CD4-positive, alpha-beta memory T cell (primary cell): ENCODE results near the gene HEATR1. TPM values are rescaled to one million over a fixed set of nuclear protein-coding genes. Genes with fewer than 3 reads are reported as not detected.

Experiments used
- CTCF ChIA-PET: fragments of 350-600 bp; sonication (Branson Sonifier 250); formaldehyde crosslinking; loops from one replicate; lab custom pipeline; 2021; ENCODE audit warnings: inconsistent platforms; ENCODE audit not compliant: partially characterized antibody; lab: Charles Lee
- POLR2A ChIA-PET: fragments of 350-600 bp; sonication (Branson Sonifier 250); formaldehyde crosslinking; loops from one replicate; lab custom pipeline; 2021; ENCODE audit not compliant: partially characterized antibody; lab: Charles Lee
- DNase-seq, 5 donors: peaks; one replicate each; pipeline versions ENCODE4 v3.0.0 to v3.0.0-alpha.2; 2020 to 2022; ENCODE audit warnings: mixed read lengths in 1 of 5
- H3K27ac ChIP-seq: one replicate; pipeline ENCODE4 v1.7.0; 2013; ENCODE audit warnings: low read depth, low read length
- H3K27me3 ChIP-seq: 2 replicates; pipeline ENCODE4 v1.7.0; 2013; ENCODE audit warnings: mild to moderate bottlenecking, low read length, moderate library complexity; ENCODE audit not compliant: insufficient read depth
- H3K36me3 ChIP-seq: 2 replicates; pipeline ENCODE4 v1.7.0; 2013; ENCODE audit warnings: mild to moderate bottlenecking, low read length, moderate library complexity; ENCODE audit not compliant: insufficient read depth
- H3K4me1 ChIP-seq: 2 replicates; pipeline ENCODE4 v1.7.0; 2013; ENCODE audit warnings: mild to moderate bottlenecking, low read length, moderate library complexity; ENCODE audit not compliant: insufficient read depth
- H3K4me3 ChIP-seq, 2 donors: one replicate each; pipeline ENCODE4 v1.7.0; 2013; ENCODE audit warnings: low read length in 2 of 2, mild to moderate bottlenecking in 1 of 2
- H3K9me3 ChIP-seq, 2 donors: one replicate each; pipeline ENCODE4 v1.7.0; 2013; ENCODE audit warnings: low read length in 2 of 2, control low read depth in 1 of 2; ENCODE audit not compliant: control insufficient read depth in 1 of 2
- H3K27ac Mint-ChIP-seq, 7 donors: one replicate each; pipeline ENCODE4 v1.8.0; 2020 to 2021; ENCODE audit warnings: mixed read lengths in 7 of 7, mild to moderate bottlenecking in 6 of 7, inconsistent platforms in 3 of 7, moderate library complexity in 3 of 7
- H3K27me3 Mint-ChIP-seq, 2 donors: one replicate each; pipeline ENCODE4 v1.8.0; 2020 to 2021; ENCODE audit warnings: mixed read lengths in 2 of 2
- H3K36me3 Mint-ChIP-seq, 2 donors: one replicate each; pipeline ENCODE4 v1.8.0; 2020 to 2021; ENCODE audit warnings: mixed read lengths in 2 of 2, inconsistent platforms in 1 of 2, mild to moderate bottlenecking in 1 of 2
- H3K4me1 Mint-ChIP-seq, 4 donors: one replicate each; pipeline ENCODE4 v1.8.0; 2020 to 2021; ENCODE audit warnings: mixed read lengths in 4 of 4, mild to moderate bottlenecking in 1 of 4
- H3K4me3 Mint-ChIP-seq, 8 donors: one replicate each; pipeline ENCODE4 v1.8.0; 2020 to 2021; ENCODE audit warnings: mixed read lengths in 8 of 8, mild to moderate bottlenecking in 7 of 8, moderate library complexity in 6 of 8, inconsistent platforms in 3 of 8
- H3K9me3 Mint-ChIP-seq, 8 donors: one replicate each; pipeline ENCODE4 v1.8.0; 2020 to 2021; ENCODE audit warnings: mixed read lengths in 8 of 8, mild to moderate bottlenecking in 5 of 8, inconsistent platforms in 3 of 8, moderate library complexity in 1 of 8
- intact Hi-C: fragments of 100-400 bp; cut with micrococcal nuclease; formaldehyde crosslinking; loops from one replicate; pipeline ENCODE4 v1.15.1; 2023
- polyA plus RNA-seq, 2 donors: library from polyadenylated mRNA; unstranded; fragments of 300-500 nt; fragmentation: Illumina TruSeq; gene quantifications; one replicate each; pipeline ENCODE4 v1.2.3, GENCODE V29; 2021
- total RNA-seq, 2 experiments: library from RNA; stranded (reverse); gene quantifications; one replicate each; pipeline ENCODE4 v1.2.3, GENCODE V29; 2021

The HEATR1 gene
- total and polyA plus RNA-seq, 4 experiments from 2014 or later = 7.4 to 57.5 (median 32.3) TPM

GRCh38 chr1:236534151-236534651 is 70.1 kb downstream of the HEATR1 start:
- ChIA-PET POLR2A (interaction anchor here (0.8 to 12.9 kb wide), 5 partner anchors 9 to 253 kb away, joined by 3 to 82 read pairs (median 3); partner anchors contain the start of genes ERO1B and LGALS8), CTCF (interaction anchor here (0.7 to 1.5 kb wide), 9 partner anchors 10 to 82 kb away, joined by 3 to 5 read pairs (median 3); partner anchors contain the start of genes HEATR1 and LGALS8)
- Mint-ChIP-seq H3K4me1 (peaks cover 28 to 62% (median 46%) of the 10 kb centered on the region in 4 donors), H3K27me3 (no peaks in the 10 kb centered on the region), H3K9me3 (no peaks in the 10 kb centered on the region), H3K4me3 (peak overlapping the region in 6 of 8 donors; percentile 12 to 82 (median 30)), H3K27ac (peak overlapping the region; percentile 62 to 95 (median 81)), H3K36me3 (peaks cover 35 to 68% of the 10 kb centered on the region in 2 donors)
- Histone ChIP-seq H3K27ac (peak overlapping the region; percentile 32), H3K4me1 (peaks cover 44% of the 10 kb centered on the region), H3K4me3 (no peak overlapping the region), H3K36me3 (peaks cover 36% of the 10 kb centered on the region), H3K9me3 (no peaks in the 10 kb centered on the region), H3K27me3 (no peaks in the 10 kb centered on the region)
- intact Hi-C loops = loop anchor here (2.0 kb wide), 1 partner anchor 17 kb away; no protein-coding TSS in a partner anchor
- peak in 2 of 5 donors; percentile 16 to 74 for DNase-seq

GRCh38 chr1:236532850-236533249 is 71.5 kb downstream of the HEATR1 start:
- no peak for DNase-seq
- intact Hi-C loops = no loop called here
- ChIA-PET CTCF (no interaction called here), POLR2A (interaction anchor here (12.9 kb wide), 1 partner anchor 15 kb away, joined by 82 read pairs; no protein-coding TSS in a partner anchor)
- Histone ChIP-seq H3K4me1 (peaks cover 44% of the 10 kb centered on the region), H3K27me3 (no peaks in the 10 kb centered on the region), H3K9me3 (no peaks in the 10 kb centered on the region), H3K27ac (no peak overlapping the region), H3K36me3 (peaks cover 22% of the 10 kb centered on the region), H3K4me3 (no peak overlapping the region)
- peaks cover 25 to 60% of the 10 kb centered on the region in 2 donors for H3K36me3 Mint-ChIP-seq
- no peaks in the 10 kb centered on the region for H3K9me3 Mint-ChIP-seq
- H3K27ac Mint-ChIP-seq = peak overlapping the region; percentile 2 to 86 (median 54)
- peak overlapping the region in 2 of 8 donors; percentile 11 to 58 for H3K4me3 Mint-ChIP-seq
- no peaks in the 10 kb centered on the region for H3K27me3 Mint-ChIP-seq
- H3K4me1 Mint-ChIP-seq = peaks cover 28 to 68% (median 48%) of the 10 kb centered on the region in 4 donors

DNA sequence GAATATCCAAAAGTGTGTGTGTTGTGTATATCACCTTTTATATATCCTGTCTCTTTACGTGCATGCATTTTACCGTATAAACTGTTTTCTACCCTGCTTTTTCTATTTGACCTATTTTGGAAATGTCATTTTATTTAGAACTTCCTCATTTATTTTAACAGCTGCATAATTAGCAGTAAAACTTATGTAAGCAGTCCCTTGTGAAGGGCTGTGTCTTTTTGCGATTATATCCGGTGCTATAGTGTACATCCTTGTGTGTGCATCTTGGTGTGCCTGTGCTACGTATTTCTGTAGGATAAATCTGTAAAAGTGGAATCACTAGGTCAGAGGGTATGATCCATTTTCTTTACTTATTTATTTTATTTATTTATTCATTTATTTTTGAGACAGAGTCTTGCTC is 73.4 kb downstream of the HEATR1 start:
- CTCF ChIA-PET = no interaction called here
- DNase-seq = no peak
- no peaks in the 10 kb centered on the region for H3K9me3 Mint-ChIP-seq
- Histone ChIP-seq H3K27me3 (no peaks in the 10 kb centered on the region), H3K4me3 (no peak overlapping the region), H3K36me3 (peaks cover 27% of the 10 kb centered on the region), H3K27ac (no peak overlapping the region), H3K4me1 (peaks cover 50% of the 10 kb centered on the region), H3K9me3 (no peaks in the 10 kb centered on the region)
- H3K36me3 Mint-ChIP-seq = peaks cover 35 to 61% of the 10 kb centered on the region in 2 donors
- H3K27ac Mint-ChIP-seq = peak overlapping the region in 3 of 7 donors; percentile 5 to 54 (median 27)
- POLR2A ChIA-PET = interaction anchor here (12.9 kb wide), 1 partner anchor 14 kb away, joined by 82 read pairs; no protein-coding TSS in a partner anchor
- H3K4me1 Mint-ChIP-seq = peaks cover 34 to 73% (median 56%) of the 10 kb centered on the region in 4 donors
- no peaks in the 10 kb centered on the region for H3K27me3 Mint-ChIP-seq
- intact Hi-C loops = no loop called here
- H3K4me3 Mint-ChIP-seq = peak overlapping the region in 2 of 8 donors; percentile 9 to 30

GRCh38 chr1:236530286-236530685 is 74.0 kb downstream of the HEATR1 start:
- H3K4me3 Mint-ChIP-seq = peak overlapping the region in 2 of 8 donors; percentile 27 to 29
- Histone ChIP-seq H3K36me3 (peaks cover 23% of the 10 kb centered on the region), H3K4me3 (no peak overlapping the region), H3K4me1 (peaks cover 50% of the 10 kb centered on the region), H3K9me3 (no peaks in the 10 kb centered on the region), H3K27me3 (no peaks in the 10 kb centered on the region), H3K27ac (no peak overlapping the region)
- intact Hi-C loops = no loop called here
- peaks cover 34 to 69% (median 53%) of the 10 kb centered on the region in 4 donors for H3K4me1 Mint-ChIP-seq
- CTCF ChIA-PET = no interaction called here
- H3K9me3 Mint-ChIP-seq = no peaks in the 10 kb centered on the region
- no peaks in the 10 kb centered on the region for H3K27me3 Mint-ChIP-seq
- peaks cover 36 to 58% of the 10 kb centered on the region in 2 donors for H3K36me3 Mint-ChIP-seq
- POLR2A ChIA-PET = interaction anchor here (12.9 kb wide), 1 partner anchor 13 kb away, joined by 82 read pairs; no protein-coding TSS in a partner anchor
- peak overlapping the region in 5 of 7 donors; percentile 32 to 86 (median 51) for H3K27ac Mint-ChIP-seq
- no peak for DNase-seq

DNA sequence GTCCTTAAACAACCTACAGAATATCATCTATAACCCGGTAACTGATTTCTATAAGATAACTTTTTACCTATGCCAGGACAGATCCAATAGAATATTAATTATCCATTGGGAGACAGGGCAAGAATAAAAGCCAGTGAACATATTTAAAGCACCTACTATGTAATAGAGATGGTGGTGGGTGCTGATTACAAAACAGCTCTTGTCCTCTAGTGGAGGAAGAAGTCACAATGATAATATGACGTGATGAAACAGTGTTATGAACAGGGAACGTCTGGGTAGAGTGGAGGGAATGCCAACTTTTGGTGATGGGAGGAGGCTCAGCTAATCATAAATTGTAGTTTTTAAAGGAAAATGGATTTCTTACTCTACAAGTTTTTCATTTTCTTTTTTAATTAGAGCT is 78.2 kb downstream of the HEATR1 start:
- H3K27me3 Mint-ChIP-seq = no peaks in the 10 kb centered on the region
- H3K4me1 Mint-ChIP-seq = peaks cover 27 to 69% (median 43%) of the 10 kb centered on the region in 4 donors
- CTCF ChIA-PET = interaction anchor here (1.0 to 1.4 kb wide), 4 partner anchors 9 to 163 kb away, joined by 3 to 4 read pairs (median 4); no protein-coding TSS in a partner anchor
- H3K9me3 ChIP-seq = no peaks in the 10 kb centered on the region
- H3K27ac ChIP-seq = no peak overlapping the region
- intact Hi-C loops = no loop called here
- H3K4me3 ChIP-seq = no peak overlapping the region
- H3K9me3 Mint-ChIP-seq = no peaks in the 10 kb centered on the region
- H3K4me3 Mint-ChIP-seq = peak overlapping the region in 5 of 8 donors; percentile 0 to 50 (median 31)
- H3K36me3 Mint-ChIP-seq = peaks cover 25 to 41% of the 10 kb centered on the region in 2 donors
- POLR2A ChIA-PET = interaction anchor here (0.6 to 12.9 kb wide), 3 partner anchors 9 to 124 kb away, joined by 3 to 82 read pairs (median 4); no protein-coding TSS in a partner anchor
- H3K27ac Mint-ChIP-seq = peak overlapping the region in 4 of 7 donors; percentile 49 to 85 (median 70)
- H3K36me3 ChIP-seq = peaks cover 23% of the 10 kb centered on the region
- DNase-seq = no peak
- H3K4me1 ChIP-seq = peaks cover 34% of the 10 kb centered on the region
- H3K27me3 ChIP-seq = no peaks in the 10 kb centered on the region

GRCh38 chr1:236524895-236525184 is 79.5 kb downstream of the HEATR1 start:
- H3K36me3 ChIP-seq = peaks cover 17% of the 10 kb centered on the region
- Mint-ChIP-seq H3K27ac (peak overlapping the region; percentile 91 to 99 (median 99)), H3K4me1 (peaks cover 16 to 60% (median 35%) of the 10 kb centered on the region in 4 donors), H3K9me3 (no peaks in the 10 kb centered on the region), H3K4me3 (peak overlapping the region; percentile 94 to 100 (median 99)), H3K36me3 (peaks cover 19 to 31% of the 10 kb centered on the region in 2 donors), H3K27me3 (no peaks in the 10 kb centered on the region)
- DNase-seq = no peak
- intact Hi-C loops = loop anchor here (2.0 to 5.0 kb wide), 3 partner anchors 80 to 272 kb away; partner anchors contain the start of genes ERO1B, HEATR1 and MTR
- H3K4me3 ChIP-seq = peak overlapping the region; percentile 87 to 96
- peaks cover 21% of the 10 kb centered on the region for H3K4me1 ChIP-seq
- H3K27me3 ChIP-seq = no peaks in the 10 kb centered on the region
- POLR2A ChIA-PET = interaction anchor here (0.7 to 12.9 kb wide), 7 partner anchors 7 to 80 kb away, joined by 3 to 82 read pairs (median 3); no protein-coding TSS in a partner anchor
- peak overlapping the region; percentile 94 for H3K27ac ChIP-seq
- CTCF ChIA-PET = interaction anchor here (1.0 to 1.2 kb wide), 2 partner anchors 9 to 33 kb away, joined by 3 read pairs; no protein-coding TSS in a partner anchor
- no peaks in the 10 kb centered on the region for H3K9me3 ChIP-seq
